IPS-NIHi11 (cell line): Measurements from ENCODE around the gene STAT6.

Experiments used
- DNase-seq: peaks from one replicate; pipeline ENCODE4 v3.0.0; 2012; ENCODE audit warnings: mixed read lengths, low spot score

STAT6 gene, protein sequence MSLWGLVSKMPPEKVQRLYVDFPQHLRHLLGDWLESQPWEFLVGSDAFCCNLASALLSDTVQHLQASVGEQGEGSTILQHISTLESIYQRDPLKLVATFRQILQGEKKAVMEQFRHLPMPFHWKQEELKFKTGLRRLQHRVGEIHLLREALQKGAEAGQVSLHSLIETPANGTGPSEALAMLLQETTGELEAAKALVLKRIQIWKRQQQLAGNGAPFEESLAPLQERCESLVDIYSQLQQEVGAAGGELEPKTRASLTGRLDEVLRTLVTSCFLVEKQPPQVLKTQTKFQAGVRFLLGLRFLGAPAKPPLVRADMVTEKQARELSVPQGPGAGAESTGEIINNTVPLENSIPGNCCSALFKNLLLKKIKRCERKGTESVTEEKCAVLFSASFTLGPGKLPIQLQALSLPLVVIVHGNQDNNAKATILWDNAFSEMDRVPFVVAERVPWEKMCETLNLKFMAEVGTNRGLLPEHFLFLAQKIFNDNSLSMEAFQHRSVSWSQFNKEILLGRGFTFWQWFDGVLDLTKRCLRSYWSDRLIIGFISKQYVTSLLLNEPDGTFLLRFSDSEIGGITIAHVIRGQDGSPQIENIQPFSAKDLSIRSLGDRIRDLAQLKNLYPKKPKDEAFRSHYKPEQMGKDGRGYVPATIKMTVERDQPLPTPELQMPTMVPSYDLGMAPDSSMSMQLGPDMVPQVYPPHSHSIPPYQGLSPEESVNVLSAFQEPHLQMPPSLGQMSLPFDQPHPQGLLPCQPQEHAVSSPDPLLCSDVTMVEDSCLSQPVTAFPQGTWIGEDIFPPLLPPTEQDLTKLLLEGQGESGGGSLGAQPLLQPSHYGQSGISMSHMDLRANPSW

DNA sequence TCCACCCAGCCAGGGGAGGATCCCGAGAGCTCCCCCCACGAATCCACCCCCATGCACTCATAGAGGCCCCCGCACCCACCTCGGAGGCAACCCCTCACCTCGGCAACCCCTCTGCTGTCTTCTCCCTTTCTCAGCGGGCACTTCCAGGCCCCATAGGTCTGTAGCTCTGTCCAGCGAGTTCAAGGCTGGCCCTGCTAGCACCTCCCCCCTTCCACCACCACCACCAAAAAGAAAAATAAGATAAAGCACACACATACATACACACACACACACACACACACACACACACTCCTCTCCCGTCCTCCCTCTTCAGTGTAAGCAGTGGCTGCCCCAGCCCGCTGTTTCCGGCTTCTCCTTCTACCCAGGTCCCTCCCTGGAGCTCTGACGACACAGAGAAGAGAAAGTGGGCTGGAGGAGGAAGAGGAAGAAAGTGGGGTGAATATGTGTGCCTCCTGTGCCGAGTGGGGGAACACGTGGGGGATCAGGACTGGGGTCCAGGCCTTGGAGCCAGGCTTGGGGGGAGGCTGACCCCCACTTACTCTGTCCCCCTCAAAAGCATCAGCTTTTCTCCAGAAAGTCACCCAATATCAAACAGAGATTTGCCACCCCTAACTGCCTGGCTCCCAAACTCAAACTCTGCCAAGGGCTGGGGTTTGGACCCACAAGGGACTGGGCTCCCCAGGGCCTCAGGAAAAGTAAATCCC is at the start of gene STAT6:
STAT6 (minus strand) TSS at position 332 of the 704 bp plus-strand sequence. CDS start 3,084 bp downstream, outside the sequence.
- DNase-seq, result no peak

DNA sequence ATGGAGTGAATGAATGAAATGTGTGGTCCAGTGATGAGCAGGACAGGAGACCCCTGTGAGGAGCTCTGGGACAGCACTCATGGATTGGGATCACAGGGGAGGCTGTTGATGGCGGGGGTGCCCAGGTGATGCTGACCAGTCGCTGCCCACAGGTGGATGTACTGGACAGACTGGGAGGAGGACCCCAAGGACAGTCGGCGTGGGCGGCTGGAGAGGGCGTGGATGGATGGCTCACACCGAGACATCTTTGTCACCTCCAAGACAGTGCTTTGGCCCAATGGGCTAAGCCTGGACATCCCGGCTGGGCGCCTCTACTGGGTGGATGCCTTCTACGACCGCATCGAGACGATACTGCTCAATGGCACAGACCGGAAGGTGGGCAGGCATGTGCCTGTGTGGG is 49.6 kb upstream of the STAT6 start:
- no peak for DNase-seq

DNA sequence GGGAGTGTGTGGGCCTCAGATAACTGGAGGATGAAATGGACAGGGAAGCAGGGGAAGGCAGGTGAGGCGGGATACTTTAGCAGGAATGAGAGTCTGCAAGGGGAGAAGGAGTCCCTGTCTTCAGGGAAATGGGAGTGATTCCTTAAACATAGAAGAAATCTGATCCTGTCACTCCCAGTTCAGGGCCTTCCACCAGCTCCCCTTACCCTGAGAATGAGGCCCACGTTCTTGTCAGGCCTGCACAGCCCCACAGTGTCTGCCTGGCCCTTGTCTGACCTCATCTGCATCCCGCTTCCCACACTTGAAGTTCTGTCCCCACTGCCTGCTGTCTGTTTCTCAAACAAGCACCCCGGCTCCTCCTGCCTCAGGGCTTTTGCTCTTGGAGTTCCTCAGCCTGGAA is 48.9 kb upstream of the STAT6 start:
- DNase-seq, result no peak

DNA sequence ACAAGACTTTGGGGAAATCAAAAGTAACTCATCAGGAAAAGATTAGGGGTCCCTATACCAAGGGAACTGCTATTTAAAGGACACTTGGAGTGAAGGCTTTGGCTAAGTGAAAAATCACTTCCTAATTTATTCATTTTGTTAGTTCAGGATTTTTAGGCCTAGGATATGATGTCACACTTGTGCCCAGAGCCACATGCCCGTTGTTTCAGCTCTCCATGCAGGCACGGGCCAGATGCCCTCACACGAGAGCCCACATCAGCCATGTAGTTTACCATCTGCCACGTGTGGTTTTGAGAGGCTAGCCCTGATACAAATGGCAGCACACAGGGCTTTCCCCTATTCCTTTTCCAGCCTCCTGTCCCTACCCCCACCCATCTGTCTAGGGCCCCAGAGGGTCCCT is 48.1 kb upstream of the STAT6 start:
- no peak for DNase-seq

DNA sequence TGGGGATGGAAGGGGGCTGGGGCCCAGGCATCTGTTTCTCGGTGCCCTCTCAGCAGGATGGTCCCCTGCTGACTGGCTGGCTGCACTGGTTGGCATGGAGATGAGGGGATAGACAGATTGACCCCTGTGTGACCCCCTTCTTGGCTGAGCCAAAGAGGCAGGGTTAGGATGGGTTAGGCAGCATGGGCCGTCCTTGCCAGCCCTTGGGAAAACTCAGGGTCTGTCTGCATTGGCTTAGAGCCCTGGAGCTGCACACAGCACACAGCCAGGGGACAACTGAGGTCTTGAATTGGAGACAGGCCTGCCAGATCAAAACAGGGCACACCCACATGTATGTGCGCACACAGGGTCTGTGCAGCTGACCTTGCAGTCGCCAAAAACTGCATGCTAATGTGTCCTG is 47.5 kb upstream of the STAT6 start:
- no peak for DNase-seq

DNA sequence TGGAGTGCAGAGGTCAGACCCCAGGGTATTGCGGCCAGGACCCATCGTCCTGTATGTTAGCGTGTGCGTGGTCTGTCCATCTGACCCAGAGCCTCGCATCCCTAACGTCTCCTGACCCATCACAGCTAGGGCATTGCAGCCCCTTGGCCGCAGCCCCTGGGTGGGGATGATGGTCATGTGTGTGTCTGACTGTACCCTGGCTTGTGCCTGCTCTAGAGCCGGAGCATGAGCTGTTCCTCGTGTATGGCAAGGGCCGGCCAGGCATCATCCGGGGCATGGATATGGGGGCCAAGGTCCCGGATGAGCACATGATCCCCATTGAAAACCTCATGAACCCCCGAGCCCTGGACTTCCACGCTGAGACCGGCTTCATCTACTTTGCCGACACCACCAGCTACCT is 47.0 kb upstream of the STAT6 start:
- no peak for DNase-seq

DNA sequence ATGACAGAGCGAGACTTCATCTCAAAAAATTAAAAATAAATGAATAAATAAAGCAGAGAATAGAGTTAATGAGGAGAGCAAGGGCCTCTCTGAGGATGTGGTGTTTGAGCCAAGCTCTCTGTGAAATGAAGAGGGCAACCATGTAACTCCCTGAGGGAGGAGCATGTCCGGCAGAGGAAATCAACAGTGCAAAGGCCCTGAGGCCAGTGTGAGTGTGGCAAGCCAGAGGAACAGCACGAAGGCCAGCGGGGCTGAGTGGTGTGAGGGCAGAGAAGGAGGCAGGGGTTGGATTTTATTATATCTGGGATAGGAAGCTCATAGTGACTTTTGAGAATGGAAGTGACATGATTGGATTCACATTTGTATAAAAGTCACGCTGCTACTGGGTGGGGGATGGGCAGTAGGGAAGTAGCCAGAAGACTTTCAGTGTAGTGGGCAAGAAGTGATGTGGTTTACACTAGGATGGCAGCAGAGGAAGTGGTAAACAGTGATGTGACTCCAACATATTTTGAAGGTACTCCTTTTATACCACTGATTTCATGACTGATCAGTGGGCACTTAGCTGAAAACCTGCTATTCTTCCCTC is 46.5 kb upstream of the STAT6 start:
- no peak for DNase-seq

DNA sequence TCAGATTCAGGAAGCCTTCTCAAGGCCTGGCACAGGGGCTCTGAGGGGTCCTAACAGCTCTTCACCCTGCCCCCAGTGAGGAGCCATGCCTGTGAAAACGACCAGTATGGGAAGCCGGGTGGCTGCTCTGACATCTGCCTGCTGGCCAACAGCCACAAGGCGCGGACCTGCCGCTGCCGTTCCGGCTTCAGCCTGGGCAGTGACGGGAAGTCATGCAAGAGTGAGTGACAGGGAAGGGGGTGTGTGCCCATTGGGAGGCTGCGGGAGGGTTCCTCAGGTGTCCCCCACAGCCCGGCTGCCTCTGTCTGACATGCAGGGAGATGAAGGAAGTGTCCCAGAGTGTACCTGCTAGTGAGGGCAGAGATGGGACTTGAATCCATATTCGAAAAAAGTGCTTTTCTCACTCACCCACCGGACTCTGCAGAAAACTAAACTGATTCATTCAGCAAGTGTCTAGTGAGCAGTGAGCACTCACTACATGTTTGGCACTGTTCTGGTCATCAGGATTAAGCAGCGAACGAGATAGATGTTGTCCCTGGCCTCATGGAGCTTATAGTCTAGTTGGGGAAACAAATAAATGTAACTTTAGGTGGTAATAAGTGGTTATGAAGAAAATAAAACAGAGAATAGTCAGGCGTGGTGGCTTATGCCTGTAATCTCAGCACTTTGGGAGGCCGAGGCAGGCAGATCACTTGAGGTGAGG is 45.7 kb upstream of the STAT6 start:
- no peak for DNase-seq

DNA sequence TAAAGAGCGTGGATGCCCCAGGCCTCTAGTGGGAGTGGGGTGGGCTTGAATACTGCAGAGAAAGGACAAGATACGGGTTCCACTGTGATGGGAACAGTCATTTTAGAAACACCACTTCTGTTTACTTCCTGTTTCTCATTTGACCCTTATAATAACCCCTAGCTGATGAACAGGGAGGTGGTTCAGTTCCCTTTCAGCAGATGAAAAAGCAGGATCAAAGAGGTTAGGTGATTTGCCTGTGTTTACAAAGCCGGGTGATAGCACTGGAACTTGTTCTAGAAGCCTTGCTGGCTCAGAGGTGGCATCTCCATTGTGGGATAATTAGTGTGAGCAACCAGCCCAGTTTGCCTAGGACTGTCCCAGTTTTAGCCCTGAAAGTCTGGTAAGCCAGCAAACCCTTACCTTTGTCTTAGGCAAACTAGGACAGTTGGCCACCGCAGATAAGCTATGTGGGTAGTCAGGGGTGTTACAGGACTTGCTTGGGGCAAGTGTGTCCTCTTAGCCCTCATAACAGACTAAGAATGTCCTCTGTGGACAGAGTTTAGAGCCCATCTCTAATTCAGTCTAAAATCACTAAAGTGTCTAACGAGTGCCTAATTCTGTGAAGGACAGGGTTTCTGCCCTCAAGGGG is 43.8 kb upstream of the STAT6 start:
- DNase-seq, result no peak

DNA sequence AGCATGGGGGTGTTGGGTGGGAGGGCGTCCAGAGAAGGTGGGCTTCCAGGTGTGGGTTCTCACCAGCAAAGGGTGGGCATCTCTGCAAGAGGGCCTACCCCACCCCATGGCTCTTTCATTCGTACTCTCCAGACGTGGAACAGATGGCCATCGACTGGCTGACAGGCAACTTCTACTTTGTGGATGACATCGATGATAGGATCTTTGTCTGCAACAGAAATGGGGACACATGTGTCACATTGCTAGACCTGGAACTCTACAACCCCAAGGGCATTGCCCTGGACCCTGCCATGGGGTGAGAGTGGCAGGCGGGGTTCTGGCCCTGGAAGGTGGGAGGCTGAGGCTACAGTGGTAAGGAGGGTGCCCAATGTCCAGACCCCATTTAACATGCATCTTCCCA is 42.9 kb upstream of the STAT6 start:
- DNase-seq, result no peak

DNA sequence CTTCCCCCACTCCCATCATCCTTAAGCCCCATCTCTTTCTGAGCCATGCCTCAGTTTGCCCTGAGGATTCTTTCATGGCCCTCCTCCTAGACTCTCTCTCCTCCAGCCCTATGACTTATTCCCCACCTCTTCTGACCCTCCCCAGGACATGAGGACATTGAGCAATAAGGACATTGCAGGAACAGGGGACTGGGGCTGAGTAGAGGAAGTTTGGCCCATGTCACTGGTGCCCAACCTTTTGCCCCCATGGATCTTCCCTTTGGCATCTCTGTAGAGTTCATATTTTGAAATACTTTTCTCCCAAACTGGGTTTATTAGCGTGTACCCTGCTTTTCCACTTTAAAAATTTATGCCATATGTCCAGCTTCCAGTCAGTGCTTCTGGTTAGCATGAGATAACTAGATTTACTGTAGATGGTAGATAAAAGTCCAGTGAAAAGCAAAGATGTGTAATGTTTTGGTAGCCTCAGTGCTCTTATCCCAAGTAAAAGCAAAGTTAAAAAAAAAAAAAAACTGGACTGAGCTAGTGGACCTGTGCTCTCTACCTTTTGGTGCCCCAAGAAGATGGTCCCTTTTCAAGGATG is 42.3 kb upstream of the STAT6 start:
- no peak for DNase-seq

DNA sequence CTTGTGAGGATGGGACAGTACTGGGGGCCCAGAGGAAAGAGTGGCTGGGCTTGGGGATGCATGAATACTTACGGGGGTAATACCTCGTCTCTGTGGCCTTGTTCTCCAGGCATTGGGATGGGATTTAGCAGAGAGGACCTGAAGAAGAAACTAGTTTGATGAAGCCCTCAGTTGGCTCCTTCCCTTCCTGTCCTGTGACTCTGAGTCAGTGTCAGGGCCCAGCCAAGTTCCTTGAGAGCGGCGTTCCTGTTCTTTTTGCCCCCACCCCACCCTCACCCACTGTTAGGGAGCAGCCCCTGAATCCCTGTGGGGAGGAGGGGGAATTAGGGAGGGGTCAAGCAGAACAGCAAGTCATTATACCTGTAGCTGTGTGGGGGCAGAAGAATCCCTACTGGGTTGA is 41.5 kb upstream of the STAT6 start:
- DNase-seq, result no peak

DNA sequence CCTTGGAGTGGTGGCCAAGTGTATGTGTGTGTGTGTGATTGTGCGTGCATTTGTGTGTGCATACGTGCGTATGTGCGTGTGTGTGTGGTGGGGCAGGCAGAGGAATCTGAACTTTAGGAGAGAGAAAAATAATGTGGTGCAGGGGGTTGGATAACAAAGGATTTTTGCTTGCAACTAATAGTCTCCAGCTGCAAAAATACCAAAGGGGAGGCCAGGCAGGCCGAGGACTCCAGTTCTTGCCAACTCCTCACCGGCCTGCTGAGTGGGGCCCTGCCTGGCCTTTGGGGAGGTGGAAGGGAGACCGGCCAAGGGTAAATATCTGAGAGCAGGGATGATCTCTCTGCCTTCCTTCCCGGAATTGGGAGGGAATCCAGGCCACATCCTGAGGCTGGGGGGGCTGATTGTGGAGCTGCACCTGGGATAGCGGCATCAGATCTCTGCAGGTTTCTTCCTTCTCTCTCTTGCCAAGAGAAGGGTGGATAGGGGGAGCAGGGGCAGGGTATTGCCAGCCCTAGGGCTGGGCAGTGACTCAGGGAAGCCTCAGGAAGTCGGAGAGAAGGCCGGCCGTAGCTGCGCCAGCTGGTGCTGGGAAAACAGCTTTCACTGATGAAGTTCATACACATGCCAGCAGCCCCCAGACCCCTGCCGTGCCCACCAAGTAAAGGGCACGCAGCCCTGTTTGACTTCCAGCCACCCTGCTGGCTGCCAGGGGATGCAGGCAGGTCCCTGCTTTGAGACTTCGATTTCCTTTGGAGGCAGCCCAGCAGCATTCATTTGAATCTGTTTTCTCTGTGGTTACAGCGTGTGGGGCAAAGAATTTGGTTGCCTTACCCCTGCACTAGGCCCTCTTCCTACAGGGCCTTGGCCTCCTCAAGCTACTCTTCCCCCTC is 40.8 kb upstream of the STAT6 start:
- DNase-seq, result no peak

DNA sequence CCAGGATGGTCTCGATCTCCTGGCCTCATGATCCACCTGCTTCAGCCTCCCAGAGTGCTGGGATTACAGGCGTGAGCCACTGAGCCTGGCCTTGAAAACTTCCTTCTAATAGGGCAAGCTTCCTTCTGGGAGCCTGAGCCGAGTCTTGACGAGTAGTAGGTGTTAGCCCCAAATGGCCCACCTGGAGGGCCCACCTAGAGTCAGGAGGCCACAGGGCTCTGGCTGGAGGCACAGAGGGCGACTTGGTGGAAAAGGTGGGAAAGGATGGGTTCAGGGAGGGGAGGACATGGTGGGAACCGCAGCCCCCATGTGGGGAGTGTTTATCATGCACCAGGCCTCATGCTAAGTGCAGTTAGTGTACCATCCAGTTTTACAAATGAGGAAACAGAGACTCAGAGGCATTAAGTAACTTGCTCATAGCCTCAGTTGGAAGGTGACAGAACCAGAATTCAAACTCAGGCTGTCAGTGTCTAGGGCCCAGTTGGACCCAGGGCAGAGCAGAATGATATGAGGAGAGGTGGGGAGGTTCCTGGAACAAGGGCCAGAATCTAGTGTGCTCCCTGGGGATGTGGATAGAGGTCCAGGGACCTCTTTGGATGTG is 39.3 kb upstream of the STAT6 start:
- DNase-seq, result no peak

DNA sequence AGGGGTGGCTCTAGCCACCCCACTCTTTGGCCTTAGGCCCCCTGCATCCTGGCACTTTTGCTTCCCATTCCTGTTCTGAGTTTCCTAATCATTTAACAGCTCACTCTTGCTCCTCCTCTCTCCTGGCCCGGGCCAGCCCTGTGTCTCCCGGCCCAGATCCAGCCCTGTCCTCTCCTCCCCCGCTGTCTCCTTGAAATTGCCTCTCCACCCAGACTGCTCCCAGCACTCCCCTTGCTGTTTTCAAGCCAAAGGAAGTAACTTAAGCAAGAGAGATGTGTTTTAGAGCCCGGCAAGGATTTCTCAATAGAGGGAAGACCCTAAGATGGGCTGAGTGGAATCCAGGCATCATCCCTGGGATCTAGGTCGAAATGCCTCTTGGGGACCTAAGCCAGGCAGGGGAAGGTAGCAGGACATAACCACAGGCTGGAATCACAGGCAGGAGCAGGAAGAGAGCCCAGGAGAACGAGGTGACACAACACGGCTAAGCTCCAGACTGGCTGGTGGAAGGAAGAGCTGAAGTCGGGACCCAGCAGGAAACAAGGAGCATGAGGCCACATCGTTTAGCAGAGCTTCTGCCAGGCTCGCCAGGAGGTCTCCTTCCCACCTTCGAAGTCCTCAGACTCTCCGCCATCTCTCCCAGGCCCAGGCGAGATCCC is 38.2 kb upstream of the STAT6 start:
- no peak for DNase-seq

DNA sequence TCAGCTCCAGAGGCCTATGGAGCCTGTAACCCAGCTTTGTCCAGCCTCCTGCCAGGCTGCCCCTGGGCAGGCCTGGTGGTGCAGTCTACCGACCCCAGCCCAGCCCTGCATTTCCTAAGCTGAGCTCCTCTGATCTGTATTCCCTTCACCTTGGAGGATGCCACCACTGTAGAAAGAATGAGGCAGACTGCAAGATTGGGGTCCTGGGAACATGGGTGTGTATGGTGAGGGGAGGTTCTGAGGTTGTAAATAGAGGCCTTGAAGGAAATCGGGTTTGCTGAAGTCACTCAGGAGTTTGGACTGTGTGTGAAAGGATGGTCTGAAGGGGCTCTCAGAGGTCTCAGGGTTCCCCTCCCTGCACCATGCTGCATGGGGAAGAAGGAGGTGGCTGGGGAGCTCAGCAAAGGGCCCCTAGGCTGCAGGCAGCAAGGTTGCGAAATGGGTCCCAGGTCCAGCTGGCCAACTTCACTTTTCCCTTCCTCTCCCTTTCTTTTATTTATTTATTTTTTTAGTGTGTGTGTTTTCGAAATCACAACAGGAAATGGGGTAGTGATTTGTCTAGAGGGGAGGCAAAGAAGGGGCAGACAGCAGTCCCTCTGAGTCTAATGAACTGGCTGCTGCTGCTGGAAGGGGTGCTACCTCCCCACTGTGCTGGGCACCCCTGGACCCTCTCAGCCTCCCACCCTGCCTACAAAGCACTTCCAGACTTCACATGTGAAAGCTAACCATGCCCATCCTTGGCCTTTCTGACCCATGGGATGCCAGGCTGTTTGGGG is 37.5 kb upstream of the STAT6 start:
- no peak for DNase-seq

DNA sequence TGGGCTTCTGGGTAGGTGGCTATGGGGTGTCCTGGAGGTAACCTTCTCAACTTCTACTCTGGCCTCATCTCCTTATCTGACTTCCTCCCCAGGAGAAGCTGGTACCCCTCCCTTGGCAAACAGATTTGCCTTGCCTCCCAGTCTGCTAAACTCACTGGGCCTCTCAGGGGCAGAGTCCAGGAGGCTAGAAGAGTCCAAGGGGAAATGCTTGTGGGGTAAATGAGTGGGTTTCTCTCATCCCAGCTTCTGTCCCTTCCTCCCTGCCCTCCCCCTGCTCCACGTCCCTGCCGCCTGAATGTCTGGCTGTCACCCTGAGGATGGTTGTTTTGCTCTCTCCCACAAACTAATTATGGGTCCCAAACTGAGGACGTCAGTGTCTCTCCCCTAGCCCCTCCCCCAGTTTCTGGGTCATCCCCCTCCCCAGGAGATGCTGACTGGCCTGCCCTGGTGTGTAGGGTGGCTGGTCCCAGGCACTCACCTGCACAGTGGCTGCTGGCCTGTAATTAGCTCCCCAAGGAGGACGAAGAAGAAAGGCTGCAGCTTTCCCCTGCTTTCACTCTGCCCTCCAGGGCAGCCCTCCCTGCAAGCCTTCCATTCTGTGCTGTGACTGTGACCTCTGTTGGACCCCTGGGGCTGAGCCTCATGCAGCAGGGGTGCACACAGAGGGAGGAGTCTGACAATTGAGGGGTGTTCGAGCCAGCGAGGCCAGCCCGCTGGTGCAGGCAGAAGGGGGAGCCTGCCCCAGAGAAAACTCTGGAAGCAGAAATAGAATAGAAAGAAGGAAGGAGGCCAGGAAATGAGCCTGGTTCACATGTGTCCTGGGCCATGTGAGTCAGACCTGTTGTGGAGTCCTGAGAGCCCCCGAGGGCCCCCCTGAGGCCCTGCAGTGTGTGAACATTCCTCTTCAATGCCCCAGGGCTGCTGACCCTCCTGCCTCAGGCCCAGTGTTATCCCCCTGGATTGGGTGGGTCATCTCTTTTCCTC is 36.1 kb upstream of the STAT6 start, which contains the start of gene LRP1-AS:
LRP1-AS (minus strand) TSS at position 659 of the 984 bp plus-strand sequence.
- DNase-seq, result no peak
